HG03280 (cell line): ENCODE results near the gene DRG1.
A peak's percentile ranks its signal among the peaks of the same experiment; 100 is the strongest.
"Not testable (repeated sequence)": the region's sequence is repeated elsewhere in the genome, so short reads cannot be mapped to it uniquely, and the experiment has no call there.

Experiments used
- ATAC-seq: cut with Tn5 transposase; IDR thresholded peaks from one replicate; pipeline ENCODE4 v1.9.1; 2021; ENCODE audit warnings: mild to moderate bottlenecking, moderate library complexity; ENCODE audit not compliant: unreplicated experiment

DRG1 gene

GRCh38 chr22:31399211-31400022, at the start of gene DRG1:
DRG1 (plus strand) TSS chr22:31399604; CDS start chr22:31399684, 80 bp downstream.
- ATAC-seq = peak; percentile 98

- ATAC-seq = no peak
These were observed 49.4 kb upstream of the DRG1 start for GRCh38 chr22:31349960-31350359.

GRCh38 chr22:31350410-31350863, 49.0 kb upstream of the DRG1 start:
- no peak for ATAC-seq

- no peak for ATAC-seq
These were observed 44.9 kb upstream of the DRG1 start for GRCh38 chr22:31354515-31354914.

- ATAC-seq = no peak
These were observed 39.4 kb upstream of the DRG1 start for GRCh38 chr22:31360029-31360428.

GRCh38 chr22:31361743-31362142, 37.7 kb upstream of the DRG1 start:
- no peak for ATAC-seq

GRCh38 chr22:31363885-31364465, 35.4 kb upstream of the DRG1 start:
- ATAC-seq = no peak

- no peak for ATAC-seq
These were observed 32.0 kb upstream of the DRG1 start for GRCh38 chr22:31367426-31367825.

GRCh38 chr22:31377612-31378011, 21.8 kb upstream of the DRG1 start:
- no peak for ATAC-seq

GRCh38 chr22:31378123-31378522, 21.3 kb upstream of the DRG1 start:
- ATAC-seq = no peak

GRCh38 chr22:31378651-31379050, 20.8 kb upstream of the DRG1 start:
- not testable (repeated sequence) for ATAC-seq

GRCh38 chr22:31393893-31394292, 5.5 kb upstream of the DRG1 start:
- ATAC-seq = no peak

GRCh38 chr22:31394326-31394725, 5.1 kb upstream of the DRG1 start:
- ATAC-seq = no peak

GRCh38 chr22:31398231-31398630, 1.2 kb upstream of the DRG1 start:
- ATAC-seq = no peak

GRCh38 chr22:31400023-31400397, 606 bp downstream of the DRG1 start:
- ATAC-seq = no peak

- not testable (repeated sequence) for ATAC-seq
These were observed 2.9 kb downstream of the DRG1 start for GRCh38 chr22:31402350-31402749.

GRCh38 chr22:31425331-31426050, 26.1 kb downstream of the DRG1 start:
- no peak for ATAC-seq

- ATAC-seq = no peak
These were observed 32.5 kb downstream of the DRG1 start for GRCh38 chr22:31431950-31432349.

- ATAC-seq = no peak
These were observed 36.7 kb downstream of the DRG1 start for GRCh38 chr22:31436132-31436531.

GRCh38 chr22:31439808-31440207, 40.4 kb downstream of the DRG1 start:
- ATAC-seq = no peak

GRCh38 chr22:31440681-31441080, 41.3 kb downstream of the DRG1 start:
- ATAC-seq = no peak

GRCh38 chr22:31441652-31442051, 42.2 kb downstream of the DRG1 start:
- no peak for ATAC-seq
